Measurements from ENCODE around the gene KLF7. TPM values are rescaled to one million over a fixed set of nuclear protein-coding genes. Genes with fewer than 3 reads are reported as not detected.

The KLF7 gene
- total RNA-seq, 2 experiments from 2014 or later = 8.2 to 10.1 TPM

- H3K27ac Mint-ChIP-seq = no peak overlapping the region
- peaks cover 8% of the 10 kb centered on the region for H3K27me3 Mint-ChIP-seq
- no peak overlapping the region for H3K4me3 Mint-ChIP-seq
- H3K4me1 Mint-ChIP-seq = peaks cover 18% of the 10 kb centered on the region
- peaks cover 2% of the 10 kb centered on the region for H3K36me3 Mint-ChIP-seq
- H3K9me3 Mint-ChIP-seq = no peaks in the 10 kb centered on the region
- DNase-seq = no peak
These were observed 98.8 kb downstream of the KLF7 start for GRCh38 chr2:207066791-207067460.

GRCh38 chr2:207066166-207066565, 99.6 kb downstream of the KLF7 start:
- Mint-ChIP-seq H3K4me1 (peaks cover 13% of the 10 kb centered on the region), H3K27me3 (peaks cover 8% of the 10 kb centered on the region), H3K36me3 (peaks cover 2% of the 10 kb centered on the region), H3K27ac (no peak overlapping the region), H3K4me3 (no peak overlapping the region), H3K9me3 (no peaks in the 10 kb centered on the region)
- no peak for DNase-seq

DNA sequence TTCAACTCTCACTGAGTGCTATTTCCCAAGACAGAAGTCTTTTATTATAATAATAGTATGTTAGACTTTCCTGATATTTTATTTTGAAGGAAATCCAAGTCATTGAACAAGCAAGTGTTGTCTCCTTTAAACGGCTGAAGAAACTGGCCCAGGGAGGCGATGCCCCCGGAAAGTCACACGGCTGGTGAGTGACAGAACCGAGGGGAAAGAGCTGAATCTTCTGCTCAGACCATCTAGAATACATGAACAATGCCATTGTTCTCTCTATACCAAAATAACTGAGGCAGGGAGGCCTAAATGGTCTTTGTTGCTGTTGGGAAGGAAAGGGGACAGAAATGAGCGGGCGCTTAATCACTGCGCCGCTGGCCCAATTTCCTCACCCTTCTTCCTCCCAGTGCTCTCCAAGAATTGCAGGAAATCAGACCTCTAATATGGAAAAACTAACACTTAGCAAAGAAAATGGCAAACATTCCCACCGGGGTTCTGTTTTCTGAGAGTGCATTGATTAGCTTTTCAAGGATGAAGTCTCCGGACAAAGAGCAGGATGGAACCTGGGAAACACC, 101.5 kb downstream of the KLF7 start:
- peaks cover 10% of the 10 kb centered on the region for H3K4me1 Mint-ChIP-seq
- H3K4me3 Mint-ChIP-seq = no peak overlapping the region
- H3K27ac Mint-ChIP-seq = no peak overlapping the region
- no peak for DNase-seq
- no peaks in the 10 kb centered on the region for H3K9me3 Mint-ChIP-seq
- H3K27me3 Mint-ChIP-seq = peaks cover 5% of the 10 kb centered on the region
- no peaks in the 10 kb centered on the region for H3K36me3 Mint-ChIP-seq

GRCh38 chr2:207061181-207061580, 104.6 kb downstream of the KLF7 start:
- Mint-ChIP-seq H3K4me3 (no peak overlapping the region), H3K27me3 (peaks cover 4% of the 10 kb centered on the region), H3K36me3 (no peaks in the 10 kb centered on the region), H3K27ac (no peak overlapping the region), H3K4me1 (no peaks in the 10 kb centered on the region), H3K9me3 (no peaks in the 10 kb centered on the region)
- no peak for DNase-seq

GRCh38 chr2:207055257-207055656, 110.5 kb downstream of the KLF7 start:
- H3K27me3 Mint-ChIP-seq = no peaks in the 10 kb centered on the region
- H3K4me3 Mint-ChIP-seq = no peak overlapping the region
- H3K9me3 Mint-ChIP-seq = peaks cover 3% of the 10 kb centered on the region
- H3K27ac Mint-ChIP-seq = no peak overlapping the region
- no peaks in the 10 kb centered on the region for H3K36me3 Mint-ChIP-seq
- H3K4me1 Mint-ChIP-seq = no peaks in the 10 kb centered on the region
- no peak for DNase-seq

DNA sequence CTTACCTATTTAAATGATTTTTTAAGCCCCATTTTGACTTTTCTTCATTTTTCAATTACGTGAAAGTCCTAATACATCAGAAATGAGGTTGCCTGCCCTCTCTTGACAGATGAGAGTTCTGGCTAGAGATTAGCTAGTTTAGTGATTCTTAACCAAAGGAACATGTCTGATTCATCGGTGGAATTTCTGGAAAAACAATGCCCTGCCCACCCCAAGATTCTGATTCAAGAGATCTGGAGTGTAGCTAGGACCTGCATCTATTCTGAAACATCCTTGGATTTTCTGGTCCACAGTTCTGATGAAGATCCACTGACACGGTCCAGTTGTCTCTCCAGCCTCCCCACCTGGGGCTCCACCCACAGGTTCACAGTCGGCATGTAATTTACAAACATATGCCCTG, 111.2 kb downstream of the KLF7 start:
- Mint-ChIP-seq H3K27me3 (no peaks in the 10 kb centered on the region), H3K36me3 (no peaks in the 10 kb centered on the region), H3K27ac (no peak overlapping the region), H3K4me1 (no peaks in the 10 kb centered on the region), H3K9me3 (peaks cover 3% of the 10 kb centered on the region), H3K4me3 (no peak overlapping the region)
- DNase-seq = no peak

DNA sequence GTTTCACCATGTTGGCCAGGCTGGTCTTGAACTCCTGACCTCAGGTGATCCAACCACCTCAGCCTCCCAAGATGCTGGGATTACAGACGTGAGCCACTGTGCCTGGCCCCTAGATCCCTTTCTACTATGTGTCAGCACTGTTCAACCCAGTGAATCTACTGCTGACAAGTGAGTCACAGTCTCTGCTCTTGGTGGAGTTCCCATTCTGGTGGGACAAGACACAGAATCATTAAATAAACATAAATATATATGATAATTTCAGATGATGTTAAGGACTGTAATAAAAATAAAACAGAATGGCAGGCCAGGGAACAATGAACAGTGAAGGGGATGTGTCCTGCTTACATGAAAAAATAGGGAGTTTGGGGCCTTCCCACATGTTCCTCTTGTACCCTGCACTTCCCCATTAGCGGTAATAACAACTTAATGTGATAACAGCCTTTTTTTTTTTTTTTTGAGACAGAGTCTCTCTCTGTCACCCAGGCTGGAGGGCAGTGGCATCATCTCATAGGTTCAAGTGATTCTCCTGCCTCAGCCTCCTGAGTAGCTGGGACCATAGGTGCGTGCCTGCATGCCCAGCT, 114.3 kb downstream of the KLF7 start:
- H3K4me1 Mint-ChIP-seq = peaks cover 8% of the 10 kb centered on the region
- no peak overlapping the region for H3K27ac Mint-ChIP-seq
- DNase-seq = no peak
- H3K36me3 Mint-ChIP-seq = no peaks in the 10 kb centered on the region
- peaks cover 3% of the 10 kb centered on the region for H3K9me3 Mint-ChIP-seq
- no peak overlapping the region for H3K4me3 Mint-ChIP-seq
- no peaks in the 10 kb centered on the region for H3K27me3 Mint-ChIP-seq

- DNase-seq = no peak
- Mint-ChIP-seq H3K9me3 (peaks cover 3% of the 10 kb centered on the region), H3K4me3 (no peak overlapping the region), H3K27me3 (no peaks in the 10 kb centered on the region), H3K4me1 (peaks cover 9% of the 10 kb centered on the region), H3K36me3 (no peaks in the 10 kb centered on the region), H3K27ac (no peak overlapping the region)
These were observed 116.6 kb downstream of the KLF7 start for GRCh38 chr2:207049122-207049521.

- Mint-ChIP-seq H3K9me3 (peaks cover 3% of the 10 kb centered on the region), H3K27ac (no peak overlapping the region), H3K4me1 (peaks cover 9% of the 10 kb centered on the region), H3K27me3 (no peaks in the 10 kb centered on the region), H3K36me3 (no peaks in the 10 kb centered on the region), H3K4me3 (no peak overlapping the region)
- DNase-seq = no peak
These were observed 117.3 kb downstream of the KLF7 start for GRCh38 chr2:207048416-207048815.

DNA sequence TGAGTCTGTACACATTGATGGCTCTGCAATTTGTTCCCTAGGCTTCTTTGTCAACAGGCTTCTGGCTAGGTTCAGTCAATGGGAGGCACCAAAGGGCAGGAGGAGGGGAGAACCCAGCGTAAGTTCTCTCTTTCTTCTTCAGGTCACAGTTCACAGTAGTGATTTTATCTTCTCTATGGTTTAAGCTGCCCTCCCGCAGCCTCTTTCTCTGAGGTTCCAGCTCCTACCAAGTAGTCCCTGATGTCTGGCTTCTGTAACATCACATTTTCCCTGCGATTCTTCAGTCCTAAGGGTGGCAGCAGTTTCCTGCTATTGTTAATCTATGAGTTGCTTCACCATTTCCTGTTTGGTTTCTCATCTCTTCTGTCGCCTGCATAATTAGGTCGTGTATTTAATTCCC, 119.0 kb downstream of the KLF7 start:
- peak; percentile 2 for DNase-seq
- Mint-ChIP-seq H3K4me3 (no peak overlapping the region), H3K27ac (peak overlapping the region; percentile 52), H3K27me3 (no peaks in the 10 kb centered on the region), H3K36me3 (no peaks in the 10 kb centered on the region), H3K4me1 (peaks cover 9% of the 10 kb centered on the region), H3K9me3 (no peaks in the 10 kb centered on the region)

DNA sequence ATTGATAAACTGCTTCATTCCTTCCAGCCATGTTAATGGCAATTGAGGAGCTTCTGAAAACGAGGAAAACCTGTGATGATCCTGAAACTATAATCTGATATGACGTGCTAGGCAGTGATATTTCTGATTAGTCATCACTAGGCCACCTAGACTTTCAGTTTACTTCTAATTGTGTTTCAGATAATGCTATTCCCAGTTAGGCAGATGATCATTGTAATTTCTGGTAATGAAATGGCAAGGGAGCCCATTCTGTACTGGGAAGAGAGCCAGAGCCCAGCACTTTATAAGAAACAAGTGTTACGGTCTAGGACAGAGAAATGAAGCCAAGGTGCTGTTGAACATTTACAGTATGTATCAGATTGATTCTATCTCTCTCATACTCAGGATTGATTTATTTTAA, 120.2 kb downstream of the KLF7 start:
- H3K4me3 Mint-ChIP-seq = no peak overlapping the region
- no peak for DNase-seq
- no peaks in the 10 kb centered on the region for H3K9me3 Mint-ChIP-seq
- H3K36me3 Mint-ChIP-seq = no peaks in the 10 kb centered on the region
- H3K27ac Mint-ChIP-seq = no peak overlapping the region
- peaks cover 9% of the 10 kb centered on the region for H3K4me1 Mint-ChIP-seq
- H3K27me3 Mint-ChIP-seq = no peaks in the 10 kb centered on the region

DNA sequence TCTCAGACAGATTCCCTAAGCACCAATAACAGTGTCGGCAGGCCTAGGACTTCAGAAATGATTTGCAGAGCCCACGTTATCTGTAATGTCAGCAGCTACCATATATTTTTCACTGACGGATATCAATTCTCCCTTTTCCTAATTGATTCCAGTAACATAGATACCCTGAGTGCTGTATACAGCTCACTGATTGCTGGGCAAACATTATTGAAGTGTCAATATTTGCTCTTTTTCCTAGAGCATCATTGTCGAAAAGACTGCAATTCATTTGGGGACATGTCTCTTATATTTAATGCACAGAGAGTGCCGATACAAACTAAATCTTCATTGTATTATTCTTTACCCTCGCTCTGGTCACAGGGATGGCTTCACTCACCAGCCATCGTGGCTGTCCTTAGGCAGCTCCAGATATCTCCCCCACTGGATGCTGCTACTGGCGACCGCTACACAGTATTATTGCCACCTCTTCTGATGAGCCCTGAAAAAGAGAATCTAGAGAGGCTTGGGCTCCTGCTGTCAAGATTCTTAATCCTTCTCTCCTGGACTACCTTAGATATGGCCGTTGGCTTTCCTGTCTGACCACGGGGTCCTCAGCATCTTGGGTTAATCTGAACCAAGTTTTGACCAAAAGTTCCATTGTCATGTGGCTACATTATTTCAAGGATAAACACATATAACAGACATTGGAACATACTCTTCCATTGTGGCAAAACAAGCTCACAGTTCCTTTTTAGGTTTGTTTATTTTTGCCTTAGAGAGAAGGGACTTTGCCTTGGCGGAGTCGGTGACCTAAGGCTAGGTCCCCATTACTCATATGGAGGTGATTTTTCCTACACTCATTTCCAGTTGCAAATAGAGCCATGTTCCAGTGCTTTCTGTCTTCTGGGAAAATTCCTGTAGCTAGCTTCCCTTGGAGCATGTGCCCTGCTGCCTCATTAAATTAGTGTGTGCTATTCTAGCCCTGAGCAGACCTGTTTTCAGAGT, 121.1 kb downstream of the KLF7 start:
- H3K27ac Mint-ChIP-seq = no peak overlapping the region
- H3K36me3 Mint-ChIP-seq = no peaks in the 10 kb centered on the region
- H3K9me3 Mint-ChIP-seq = no peaks in the 10 kb centered on the region
- no peak overlapping the region for H3K4me3 Mint-ChIP-seq
- no peaks in the 10 kb centered on the region for H3K27me3 Mint-ChIP-seq
- peaks cover 9% of the 10 kb centered on the region for H3K4me1 Mint-ChIP-seq
- no peak for DNase-seq

DNA sequence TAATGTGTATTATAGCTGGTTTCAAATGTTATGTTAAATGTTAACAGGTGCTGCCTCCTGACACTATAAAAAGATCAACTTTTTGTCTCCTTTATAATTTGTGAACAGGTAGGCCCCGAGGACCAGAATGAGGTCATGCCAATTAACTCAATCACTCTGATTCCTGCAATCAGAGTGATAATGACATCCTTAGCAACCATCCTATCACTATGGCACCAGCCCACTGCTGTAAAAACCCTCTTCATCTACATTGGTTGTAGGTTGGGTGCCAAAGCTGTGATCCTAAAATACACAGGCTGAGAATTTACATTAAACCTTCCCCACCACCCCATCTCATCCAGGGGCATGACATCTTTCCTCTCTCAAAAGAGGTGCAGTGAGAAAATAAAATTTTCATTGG, 122.9 kb downstream of the KLF7 start:
- Mint-ChIP-seq H3K27me3 (no peaks in the 10 kb centered on the region), H3K4me3 (no peak overlapping the region), H3K27ac (no peak overlapping the region), H3K36me3 (no peaks in the 10 kb centered on the region), H3K4me1 (peaks cover 9% of the 10 kb centered on the region), H3K9me3 (no peaks in the 10 kb centered on the region)
- DNase-seq = no peak

GRCh38 chr2:207041786-207042554, 123.8 kb downstream of the KLF7 start:
- no peaks in the 10 kb centered on the region for H3K36me3 Mint-ChIP-seq
- H3K27me3 Mint-ChIP-seq = no peaks in the 10 kb centered on the region
- no peak for DNase-seq
- no peak overlapping the region for H3K27ac Mint-ChIP-seq
- no peaks in the 10 kb centered on the region for H3K9me3 Mint-ChIP-seq
- peaks cover 6% of the 10 kb centered on the region for H3K4me1 Mint-ChIP-seq
- no peak overlapping the region for H3K4me3 Mint-ChIP-seq
